HepG2 (cell line): ENCODE measurements around the gene MARS2. TPM values are rescaled to one million over a fixed set of nuclear protein-coding genes. Genes with fewer than 3 reads are reported as not detected.

Experiments used
- ATM ChIP-seq: fragments of 450-650 bp; IDR thresholded peaks from 2 replicates; pipeline ENCODE4 v1.7.1; 2017; ENCODE audit warnings: mild to moderate bottlenecking, borderline replicate concordance
- BCL3 ChIP-seq: sonication (generic); formaldehyde crosslinking; IDR thresholded peaks from 2 replicates; pipeline ENCODE4 v1.5.1; 2020; ENCODE audit warnings: mild to moderate bottlenecking, missing genetic modification reagents, moderate library complexity
- DMAP1 ChIP-seq: IDR thresholded peaks from 2 replicates; pipeline ENCODE4 v1.6.1; 2016
- DZIP1 ChIP-seq: sonication (generic); formaldehyde crosslinking; IDR thresholded peaks from 2 replicates; pipeline ENCODE4 v1.5.0; 2020; ENCODE audit warnings: mild to moderate bottlenecking, missing genetic modification reagents
- FLYWCH1 ChIP-seq: sonication (generic); formaldehyde crosslinking; IDR thresholded peaks from 2 replicates; pipeline ENCODE4 v1.8.1; 2023; ENCODE audit warnings: mild to moderate bottlenecking, missing genetic modification reagents
- ISX ChIP-seq: sonication (generic); formaldehyde crosslinking; conservative IDR thresholded peaks from 2 replicates; pipeline ENCODE4 v1.5.0; 2020; ENCODE audit warnings: missing genetic modification reagents
- JARID2 ChIP-seq: sonication (generic); formaldehyde crosslinking; IDR thresholded peaks from 2 replicates; pipeline ENCODE4 v1.8.1; 2023; ENCODE audit warnings: missing genetic modification reagents, inconsistent platforms; ENCODE audit not compliant: insufficient replicate concordance
- KDM3A ChIP-seq: IDR thresholded peaks from 2 replicates; pipeline ENCODE4 v1.6.1; 2018; ENCODE audit warnings: low read depth, missing compliant biosample characterization
- NFE2L1 ChIP-seq: sonication (generic); formaldehyde crosslinking; IDR thresholded peaks from 2 replicates; pipeline ENCODE4 v1.4.0; 2020; ENCODE audit warnings: missing genetic modification reagents, mild to moderate bottlenecking, borderline replicate concordance
- NR3C1 ChIP-seq: sonication (generic); formaldehyde crosslinking; IDR thresholded peaks from 2 replicates; pipeline ENCODE4 v1.4.0; 2020; ENCODE audit warnings: missing genetic modification reagents
- PITX1 ChIP-seq: sonication (generic); formaldehyde crosslinking; IDR thresholded peaks from 2 replicates; pipeline ENCODE4 v1.5.1; 2020; ENCODE audit warnings: mild to moderate bottlenecking, missing genetic modification reagents
- SIN3A ChIP-seq: IDR thresholded peaks from 2 replicates; pipeline ENCODE4 v1.6.1; 2011; ENCODE audit warnings: low read depth, mild to moderate bottlenecking, control low read depth, low read length, borderline replicate concordance
- SIX4 ChIP-seq: sonication (generic); formaldehyde crosslinking; IDR thresholded peaks from 2 replicates; pipeline ENCODE4 v1.4.0; 2020; ENCODE audit warnings: missing genetic modification reagents
- TBP ChIP-seq: sonication (generic); formaldehyde crosslinking; IDR thresholded peaks from 2 replicates; pipeline ENCODE4 v1.5.0; 2020; ENCODE audit warnings: missing genetic modification reagents
- USF2 ChIP-seq, 2 experiments: sonication (generic) in 1 of 2; formaldehyde crosslinking in 1 of 2; IDR thresholded peaks; 2 replicates each; pipeline versions ENCODE4 v1.5.1 to v1.6.1; 2011 to 2020; ENCODE audit warnings: borderline replicate concordance in 1 of 2, low read depth in 1 of 2, low read length in 1 of 2, mild to moderate bottlenecking in 1 of 2, missing genetic modification reagents in 1 of 2, moderate library complexity in 1 of 2
- ZC3H4 ChIP-seq: sonication (generic); formaldehyde crosslinking; IDR thresholded peaks from 2 replicates; pipeline ENCODE4 v1.4.0; 2020; ENCODE audit warnings: missing genetic modification reagents, borderline replicate concordance
- ZNF230 ChIP-seq: sonication (generic); formaldehyde crosslinking; IDR thresholded peaks from 2 replicates; pipeline ENCODE4 v1.4.0; 2020; ENCODE audit warnings: mild to moderate bottlenecking, missing genetic modification reagents
- ZNF251 ChIP-seq: sonication (generic); formaldehyde crosslinking; IDR thresholded peaks from 2 replicates; pipeline ENCODE4 v1.9.0; 2021; ENCODE audit warnings: mild to moderate bottlenecking, missing genetic modification reagents
- ZNF264 ChIP-seq: sonication (generic); formaldehyde crosslinking; IDR thresholded peaks from 2 replicates; pipeline ENCODE4 v1.4.0; 2020; ENCODE audit warnings: missing genetic modification reagents
- ZNF383 ChIP-seq: sonication (generic); formaldehyde crosslinking; IDR thresholded peaks from 2 replicates; pipeline ENCODE4 v1.4.0; 2020; ENCODE audit warnings: missing genetic modification reagents, mild to moderate bottlenecking, borderline replicate concordance
- ZNF510 ChIP-seq: sonication (generic); formaldehyde crosslinking; IDR thresholded peaks from 2 replicates; pipeline ENCODE4 v1.4.0; 2020; ENCODE audit warnings: low read depth, mild to moderate bottlenecking, missing genetic modification reagents
- ZNF556 ChIP-seq: sonication (generic); formaldehyde crosslinking; IDR thresholded peaks from 2 replicates; pipeline ENCODE4 v1.4.0; 2020; ENCODE audit warnings: mild to moderate bottlenecking, missing genetic modification reagents, borderline replicate concordance
- ZNF580 ChIP-seq: IDR thresholded peaks from 2 replicates; pipeline ENCODE4 v1.6.1; 2016; ENCODE audit warnings: low read depth, borderline replicate concordance
- ZNF691 ChIP-seq: sonication (generic); formaldehyde crosslinking; IDR thresholded peaks from 2 replicates; pipeline ENCODE4 v1.4.0; 2020; ENCODE audit warnings: missing genetic modification reagents, low read depth, mild to moderate bottlenecking, borderline replicate concordance
- polyA plus RNA-seq, 8 experiments: library from polyadenylated mRNA; depleted of rRNA in 3 of 8; stranded (reverse) in 7 of 8; unstranded in 1 of 8; fragments of >200 nt; fragmentation: Illumina TruSeq in 4 of 8; extraction: Trizol in 4 of 8; gene quantifications; 2 replicates each; pipeline versions ENCODE4 v1.2.1 to v1.2.3, GENCODE V29; 2011 to 2016; ENCODE audit warnings: low read depth in 4 of 8, missing spikeins in 1 of 8, mixed read lengths in 1 of 8; ENCODE audit not compliant: insufficient read depth in 1 of 8
- total RNA-seq, 5 experiments: library from RNA; depleted of rRNA; stranded (reverse); fragments of >200 nt; fragmentation: Illumina TruSeq; extraction: Trizol; gene quantifications; 2 replicates each; pipeline ENCODE4 v1.2.3, GENCODE V29; 2016; ENCODE audit warnings: low read depth in 1 of 5

The MARS2 gene
- total and polyA plus RNA-seq, 2 of the 13 experiments (the other 11 are each of a cell fraction or from before 2014, with no cell fraction given) = 6.9 to 16.2 TPM

GRCh38 chr2:197704434-197705120 is 592 bp upstream of the MARS2 start (continued):
- TF ChIP-seq NR3C1 (CRISPR knock-in tag) (no peak), ISX (CRISPR knock-in tag) (no peak), DMAP1 (CRISPR knock-in tag) (no peak; the same call in 1 of the 2 replicates), ZNF383 (CRISPR knock-in tag) (no peak), DZIP1 (CRISPR knock-in tag) (no peak), PITX1 (no peak), ZNF251 (no peak), ATM (no peak), BCL3 (CRISPR knock-in tag) (no peak), KDM3A (CRISPR knock-in tag) (no peak), FLYWCH1 (CRISPR knock-in tag) (no peak), USF2 (IDR thresholded peaks at IDR 0.05; ENCODE audit: low read depth, low read length) (no peak), USF2 (CRISPR knock-in tag; IDR thresholded peaks at IDR 0.05; ENCODE audit: borderline replicate concordance) (no peak), ZNF264 (0 out of 2 replicates have a peak, but pooled peaks have one; percentile 9), ZNF691 (CRISPR knock-in tag) (no peak), NFE2L1 (CRISPR knock-in tag) (no peak), TBP (CRISPR knock-in tag) (no peak), SIX4 (CRISPR knock-in tag) (no peak), ZNF230 (CRISPR knock-in tag) (no peak), ZNF556 (CRISPR knock-in tag) (no peak), SIN3A (no peak), ZC3H4 (CRISPR knock-in tag) (no peak), JARID2 (CRISPR knock-in tag) (no peak), ZNF580 (CRISPR knock-in tag) (no peak), ZNF510 (CRISPR knock-in tag) (peak; percentile 67; the same call in 1 of the 2 replicates)
